DND-41 (cell line): Measurements from ENCODE around the gene PBX4.
A peak's percentile ranks its signal among the peaks of the same experiment; 100 is the strongest.
"Not testable (repeated sequence)": the region's sequence is repeated elsewhere in the genome, so short reads cannot be mapped to it uniquely, and the experiment has no call there.

ENCODE experiments used
- ATAC-seq: fragments of 200-7000 bp; cut with Tn5 transposase; 3 replicates; pipeline ENCODE4 v1.9.1; 2021; ENCODE audit warnings: low read depth; ENCODE audit not compliant: insufficient read depth
- DNase-seq: peaks from one replicate; pipeline ENCODE4 v3.0.0-alpha.2; 2020
- H2AFZ ChIP-seq: 2 replicates; pipeline ENCODE4 v1.6.0; 2012; ENCODE audit warnings: low read depth, low read length
- H3K27ac ChIP-seq: 2 replicates; pipeline ENCODE4 v1.5.1; 2012; ENCODE audit warnings: low read length, inconsistent platforms
- H3K27me3 ChIP-seq: fragments of 200-600 bp; sonication (generic); 2 replicates; pipeline ENCODE4 v1.6.0; 2012; ENCODE audit warnings: low read length, mild to moderate bottlenecking, inconsistent platforms; ENCODE audit not compliant: insufficient read depth, poor library complexity
- H3K36me3 ChIP-seq: 2 replicates; pipeline ENCODE4 v1.5.1; 2012; ENCODE audit warnings: low read length, inconsistent platforms; ENCODE audit not compliant: insufficient read depth
- H3K4me1 ChIP-seq: 2 replicates; pipeline ENCODE4 v1.5.1; 2012; ENCODE audit warnings: mild to moderate bottlenecking, low read length; ENCODE audit not compliant: insufficient read depth
- H3K4me2 ChIP-seq: 2 replicates; pipeline ENCODE4 v1.6.0; 2012; ENCODE audit warnings: mild to moderate bottlenecking, moderate library complexity, low read length, inconsistent platforms; ENCODE audit not compliant: insufficient read depth
- H3K4me3 ChIP-seq, 2 experiments: fragments of 200-600 bp in 1 of 2; shearing (Covaris generic) in 1 of 2; 2 replicates each; pipeline ENCODE4 v1.5.1; 2012 to 2016; ENCODE audit warnings: inconsistent platforms in 2 of 2, low read length in 2 of 2, mild to moderate bottlenecking in 2 of 2, low read depth in 1 of 2, moderate library complexity in 1 of 2
- H3K79me2 ChIP-seq: 2 replicates; pipeline ENCODE4 v1.6.0; 2012; ENCODE audit warnings: low read length, inconsistent platforms; ENCODE audit not compliant: insufficient read depth
- H3K9ac ChIP-seq: 2 replicates; pipeline ENCODE4 v1.6.0; 2012; ENCODE audit warnings: low read depth, mild to moderate bottlenecking, inconsistent platforms, low read length, moderate library complexity
- H3K9me3 ChIP-seq: 2 replicates; pipeline ENCODE4 v1.5.1; 2012; ENCODE audit warnings: low read length, moderate library complexity, mild to moderate bottlenecking, inconsistent platforms; ENCODE audit not compliant: insufficient read depth, severe bottlenecking
- H4K20me1 ChIP-seq: 2 replicates; pipeline ENCODE4 v1.6.0; 2012; ENCODE audit warnings: low read length; ENCODE audit not compliant: insufficient read depth
- CTCF ChIP-seq: IDR thresholded peaks from 2 replicates; pipeline ENCODE4 v1.5.1; 2012; ENCODE audit warnings: borderline replicate concordance, low read length, moderate library complexity, mild to moderate bottlenecking; ENCODE audit not compliant: poor library complexity, severe bottlenecking; ENCODE audit errors: extremely low read depth
- EZH2 ChIP-seq: IDR thresholded peaks from 3 replicates; pipeline ENCODE4 v1.6.1; 2012; ENCODE audit warnings: borderline replicate concordance, low read depth, mild to moderate bottlenecking, moderate library complexity, low read length, inconsistent platforms; ENCODE audit not compliant: severe bottlenecking

PBX4 gene

GRCh38 chr19:19610376-19611202 is 7.9 kb downstream of the PBX4 start:
- DNase-seq: no peak
- H2AFZ ChIP-seq: no peak overlapping the region
- no peak for TF ChIP-seq EZH2
- no peak for TF ChIP-seq CTCF
- ATAC-seq: no peak
- H3K4me3 ChIP-seq: no peak overlapping the region
- no peak overlapping the region for H3K4me2 ChIP-seq
- H3K27me3 ChIP-seq: no peaks in the 10 kb centered on the region
- H3K4me1 ChIP-seq: peaks cover 13% of the 10 kb centered on the region
- peaks cover 3% of the 10 kb centered on the region; the same call in 1 of the 2 replicates for H3K36me3 ChIP-seq
- H4K20me1 ChIP-seq: no peaks in the 10 kb centered on the region
- H3K27ac ChIP-seq: no peak overlapping the region
- no peaks in the 10 kb centered on the region for H3K9me3 ChIP-seq
- no peak overlapping the region for H3K9ac ChIP-seq
- peaks cover 11% of the 10 kb centered on the region; the same call in 1 of the 2 replicates for H3K79me2 ChIP-seq

GRCh38 chr19:19606686-19607085 is 11.8 kb downstream of the PBX4 start:
- H2AFZ ChIP-seq, H3K4me2 ChIP-seq, DNase-seq, H3K36me3 ChIP-seq, ATAC-seq, H3K9me3 ChIP-seq, H3K27me3 ChIP-seq, H3K79me2 ChIP-seq, H3K9ac ChIP-seq, H4K20me1 ChIP-seq, H3K4me3 ChIP-seq: not testable (repeated sequence)
- H3K27ac ChIP-seq: peak overlapping the region; percentile 61
- H3K4me1 ChIP-seq: peaks cover 13% of the 10 kb centered on the region

- TF ChIP-seq CTCF (no peak), EZH2 (no peak)
- Histone ChIP-seq H4K20me1 (no peaks in the 10 kb centered on the region), H3K4me2 (no peak overlapping the region), H3K4me1 (peaks cover 13% of the 10 kb centered on the region), H3K9me3 (no peaks in the 10 kb centered on the region), H3K36me3 (peaks cover 3% of the 10 kb centered on the region; the same call in 1 of the 2 replicates), H2AFZ (no peak overlapping the region), H3K27me3 (no peaks in the 10 kb centered on the region), H3K9ac (no peak overlapping the region), H3K4me3 (no peak overlapping the region), H3K27ac (peak overlapping the region; percentile 61), H3K79me2 (peaks cover 3% of the 10 kb centered on the region; the same call in 1 of the 2 replicates)
- DNase-seq (peak; percentile 57), ATAC-seq (peak; percentile 83)
Measured at GRCh38 chr19:19606021-19606420, 12.5 kb downstream of the PBX4 start.

- no peaks in the 10 kb centered on the region for H3K27me3 ChIP-seq
- no peaks in the 10 kb centered on the region for H3K9me3 ChIP-seq
- ATAC-seq (no peak), DNase-seq (no peak)
- H3K4me3 ChIP-seq: no peak overlapping the region
- H3K36me3 ChIP-seq: peaks cover 7% of the 10 kb centered on the region; the same call in 1 of the 2 replicates
- no peak overlapping the region for H3K4me2 ChIP-seq
- peaks cover 13% of the 10 kb centered on the region for H3K4me1 ChIP-seq
- no peak for TF ChIP-seq CTCF
- TF ChIP-seq EZH2: no peak
- H3K79me2 ChIP-seq: no peaks in the 10 kb centered on the region
- H3K9ac ChIP-seq: no peak overlapping the region
- no peaks in the 10 kb centered on the region for H4K20me1 ChIP-seq
- H3K27ac ChIP-seq: no peak overlapping the region
- no peak overlapping the region for H2AFZ ChIP-seq
Measured at GRCh38 chr19:19602713-19603324, 15.7 kb downstream of the PBX4 start.
